ENCODE data around the gene C19orf18.
A peak's percentile ranks its signal among the peaks of the same experiment; 100 is the strongest.

The C19orf18 gene

GRCh38 chr19:57947419-57948134 is 26.8 kb downstream of the C19orf18 start, which contains the start of gene ZNF256:
Gene ZNF256, minus strand, starts transcription at chr19:57947706. Its CDS starts 232 bp downstream, at chr19:57947474.
- peak; percentile 92 for DNase-seq (ENCODE audit: low spot score)

GRCh38 chr19:57947088-57947418 is 27.3 kb downstream of the C19orf18 start:
- no peak for DNase-seq (ENCODE audit: low spot score)

DNA sequence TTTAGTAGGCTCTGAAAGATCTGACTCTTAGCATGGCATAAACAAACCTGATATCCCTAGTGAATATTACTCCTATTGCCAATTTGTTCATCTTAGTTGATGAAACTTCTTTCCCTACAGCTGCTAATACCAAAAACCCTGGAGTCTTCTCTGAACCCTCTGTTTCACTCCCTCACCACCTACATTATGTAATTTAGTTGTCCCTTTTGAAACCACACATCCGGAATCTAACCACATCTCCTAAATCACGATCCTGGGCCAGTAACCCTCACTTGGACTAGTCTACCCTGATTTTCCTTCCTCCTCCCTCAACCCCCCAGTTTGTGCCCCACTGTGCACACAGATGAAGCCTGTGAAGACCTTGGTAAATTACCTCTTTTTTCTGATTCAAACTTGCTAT is 28.0 kb downstream of the C19orf18 start:
- no peak for DNase-seq (ENCODE audit: low spot score)

DNA sequence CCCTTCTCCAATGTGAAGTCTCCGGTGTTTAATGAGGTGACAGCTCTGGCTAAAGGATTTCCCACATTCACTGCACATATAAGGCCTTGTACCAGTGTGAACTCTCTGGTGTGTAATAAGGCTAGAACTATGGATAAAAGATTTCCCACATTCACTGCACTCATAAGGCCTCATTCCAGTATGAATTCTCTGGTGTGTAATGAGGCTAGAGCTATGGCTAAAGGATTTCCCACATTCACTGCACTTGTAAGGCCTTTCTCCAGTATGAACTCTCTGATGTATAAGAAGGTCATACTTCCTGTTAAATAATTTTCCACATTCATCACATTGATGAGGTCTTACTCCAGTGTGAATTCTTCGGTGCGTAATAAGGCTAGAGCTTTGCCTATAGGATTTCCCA is 32.7 kb downstream of the C19orf18 start:
- no peak for DNase-seq (ENCODE audit: low spot score)

DNA sequence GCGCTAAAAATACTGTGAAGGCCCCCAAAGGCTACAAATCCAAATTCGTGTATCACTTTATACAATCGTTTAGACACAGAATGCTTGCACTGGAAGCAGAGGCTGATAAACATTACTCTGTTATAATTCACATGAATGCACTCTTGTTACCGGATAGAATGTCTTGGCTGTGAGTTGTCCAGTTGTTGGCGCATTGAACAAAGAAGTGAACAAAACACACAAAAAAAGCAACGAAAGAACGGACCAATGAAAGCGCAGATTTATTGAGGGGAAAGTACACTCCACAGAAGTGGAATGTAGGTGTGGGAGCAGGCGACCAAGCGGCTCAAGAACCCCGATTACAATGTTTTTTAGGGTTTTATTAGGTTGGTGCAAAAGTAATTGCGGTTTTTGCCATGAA is 38.6 kb downstream of the C19orf18 start:
- no peak for DNase-seq (ENCODE audit: low spot score)

DNA sequence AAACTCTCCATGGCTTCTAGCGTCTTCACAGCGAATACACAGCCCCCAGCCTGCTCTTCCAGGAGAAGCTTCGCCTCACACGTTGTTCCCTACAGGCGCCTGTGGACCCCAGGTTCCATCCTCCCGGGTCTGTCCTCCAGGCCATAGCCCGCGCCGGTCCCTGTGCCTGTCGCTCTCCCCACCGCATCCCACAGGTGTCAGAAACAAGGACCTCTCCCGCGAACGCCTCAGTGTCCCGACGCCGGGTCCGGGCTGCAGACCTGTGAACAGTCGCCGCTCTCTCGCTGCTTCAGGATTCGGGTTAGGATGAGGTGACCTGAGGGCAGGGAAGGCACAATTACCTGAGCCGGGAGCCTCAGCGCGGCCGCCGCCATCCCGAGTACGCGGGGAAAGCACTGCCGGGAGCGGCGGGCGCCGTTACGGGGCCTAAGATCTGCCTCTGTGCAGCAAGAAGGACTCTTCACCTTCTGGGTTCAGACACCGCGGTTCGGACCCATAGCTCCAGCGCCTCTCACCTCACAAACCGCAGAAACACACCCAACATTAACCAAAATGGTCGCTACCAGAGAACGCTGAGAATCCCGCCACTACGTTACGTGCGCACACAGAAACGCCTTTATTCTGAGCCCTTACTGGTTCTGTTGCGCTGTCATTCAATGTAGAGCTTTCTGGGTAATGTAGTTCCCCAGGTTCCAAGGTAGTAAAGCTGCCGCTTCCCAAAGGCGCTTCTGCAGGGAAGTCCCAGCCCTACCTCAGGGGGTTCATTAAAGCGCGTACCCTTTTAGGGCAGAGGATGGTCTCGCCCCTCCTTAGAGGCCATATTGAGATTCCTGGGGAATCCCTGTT is 39.3 kb downstream of the C19orf18 start, which contains the start of gene ZNF418:
TSS of gene ZNF418 (minus strand) at position 583 of the 846 bp plus-strand sequence. CDS start 1,580 bp downstream, outside the sequence.
- DNase-seq (ENCODE audit: low spot score), result peak; percentile 56

DNA sequence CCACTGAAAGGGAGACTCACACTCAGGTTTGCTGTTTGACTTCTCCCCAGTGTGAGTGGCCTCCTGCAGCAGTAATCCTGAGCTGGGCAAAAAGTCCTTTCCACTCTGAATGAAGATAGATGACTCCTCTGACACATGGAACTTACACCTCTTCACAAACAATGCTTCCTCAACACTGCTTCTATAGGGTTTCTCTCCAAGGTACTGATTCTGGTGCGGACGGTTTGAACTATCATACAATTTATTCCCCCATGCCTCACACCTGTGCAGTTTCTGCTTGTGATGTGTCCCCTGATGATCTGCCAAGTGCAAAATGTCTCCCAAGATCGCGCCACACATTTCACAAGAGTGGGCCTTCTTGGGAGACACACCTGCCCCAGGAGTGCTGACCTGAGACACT is 46.7 kb downstream of the C19orf18 start:
- DNase-seq (ENCODE audit: low spot score), result no peak

GRCh38 chr19:57916168-57916995 is 58.0 kb downstream of the C19orf18 start, which contains the start of gene ZNF417:
Gene ZNF417, minus strand, starts transcription at chr19:57916592. Its CDS starts 181 bp downstream, at chr19:57916411.
- peak; percentile 91 for DNase-seq (ENCODE audit: low spot score)

DNA sequence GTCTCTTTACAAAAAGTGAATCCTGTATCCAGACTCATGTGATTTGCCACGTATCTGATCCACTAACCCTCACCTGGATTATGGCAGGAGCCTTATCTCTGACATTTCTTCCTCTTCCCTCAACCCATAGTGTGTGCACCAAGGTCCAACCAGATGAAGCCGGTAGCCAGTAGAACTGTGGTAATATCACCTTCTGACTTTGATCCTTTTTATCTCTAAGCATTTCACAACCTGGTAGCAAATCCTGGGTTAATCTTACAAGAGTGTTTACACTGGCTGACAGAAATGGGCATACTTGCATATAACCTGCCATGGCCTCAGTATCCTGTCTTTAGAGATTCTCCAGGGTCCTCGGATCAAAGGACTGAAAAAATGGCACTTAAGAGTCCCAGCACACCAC is 59.8 kb downstream of the C19orf18 start:
- no peak for DNase-seq (ENCODE audit: low spot score)

Measured in CD4-positive, alpha-beta T cell treated with Interleukin-2 at 100 ng/mL for 4 hours (primary cell).